IMR-90 (cell line): ENCODE data around the gene TBC1D9.

Experiments
- CEBPB ChIP-seq: IDR thresholded peaks from 2 replicates; pipeline ENCODE4 v1.6.1; 2012; ENCODE audit warnings: low read depth, low read length, improper control_type of control experiment
- CHD1 ChIP-seq: IDR thresholded peaks from 2 replicates; pipeline ENCODE4 v1.6.1; 2012; ENCODE audit warnings: low read depth, low read length, improper control_type of control experiment
- MAFK ChIP-seq: IDR thresholded peaks from 2 replicates; pipeline ENCODE4 v1.6.1; 2012; ENCODE audit warnings: low read depth, low read length, improper control_type of control experiment
- MAZ ChIP-seq: IDR thresholded peaks from 2 replicates; pipeline ENCODE4 v1.6.1; 2012; ENCODE audit warnings: low read depth, mild to moderate bottlenecking, low read length, improper control_type of control experiment, moderate library complexity, borderline replicate concordance
- POLR2A ChIP-seq: IDR thresholded peaks from 2 replicates; pipeline ENCODE4 v1.6.1; 2012; ENCODE audit warnings: mild to moderate bottlenecking, low read depth, low read length
- RAD21 ChIP-seq: IDR thresholded peaks from 2 replicates; pipeline ENCODE4 v1.6.1; 2012; ENCODE audit warnings: low read length, improper control_type of control experiment
- RCOR1 ChIP-seq: IDR thresholded peaks from 2 replicates; pipeline ENCODE4 v1.6.1; 2012; ENCODE audit warnings: mild to moderate bottlenecking, low read length, improper control_type of control experiment; ENCODE audit not compliant: insufficient replicate concordance
- RFX5 ChIP-seq: IDR thresholded peaks from 2 replicates; pipeline ENCODE4 v1.8.0; 2012; ENCODE audit warnings: low read depth, mild to moderate bottlenecking, low read length, moderate library complexity
- SMC3 ChIP-seq: fragments of 150-350 bp; IDR thresholded peaks from 2 replicates; pipeline ENCODE4 v1.6.1; 2016; ENCODE audit warnings: low read depth, mild to moderate bottlenecking, antibody characterized with exemption, low read length, moderate library complexity
- TF ChIP-seq, protein P1 (sequence below): conservative IDR thresholded peaks from 2 replicates; pipeline ENCODE4 v1.5.1; 2012; ENCODE audit warnings: mild to moderate bottlenecking, low read depth, low read length, improper control_type of control experiment

GRCh38 chr4:140659943-140660700 lies 96.1 kb downstream of the TBC1D9 start:
- TF ChIP-seq, protein P1, sequence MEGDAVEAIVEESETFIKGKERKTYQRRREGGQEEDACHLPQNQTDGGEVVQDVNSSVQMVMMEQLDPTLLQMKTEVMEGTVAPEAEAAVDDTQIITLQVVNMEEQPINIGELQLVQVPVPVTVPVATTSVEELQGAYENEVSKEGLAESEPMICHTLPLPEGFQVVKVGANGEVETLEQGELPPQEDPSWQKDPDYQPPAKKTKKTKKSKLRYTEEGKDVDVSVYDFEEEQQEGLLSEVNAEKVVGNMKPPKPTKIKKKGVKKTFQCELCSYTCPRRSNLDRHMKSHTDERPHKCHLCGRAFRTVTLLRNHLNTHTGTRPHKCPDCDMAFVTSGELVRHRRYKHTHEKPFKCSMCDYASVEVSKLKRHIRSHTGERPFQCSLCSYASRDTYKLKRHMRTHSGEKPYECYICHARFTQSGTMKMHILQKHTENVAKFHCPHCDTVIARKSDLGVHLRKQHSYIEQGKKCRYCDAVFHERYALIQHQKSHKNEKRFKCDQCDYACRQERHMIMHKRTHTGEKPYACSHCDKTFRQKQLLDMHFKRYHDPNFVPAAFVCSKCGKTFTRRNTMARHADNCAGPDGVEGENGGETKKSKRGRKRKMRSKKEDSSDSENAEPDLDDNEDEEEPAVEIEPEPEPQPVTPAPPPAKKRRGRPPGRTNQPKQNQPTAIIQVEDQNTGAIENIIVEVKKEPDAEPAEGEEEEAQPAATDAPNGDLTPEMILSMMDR: no peak
- TF ChIP-seq POLR2A (no peak), SMC3 (no peak), RAD21 (no peak), CEBPB (no peak), RFX5 (no peak), RCOR1 (no peak), MAZ (no peak), MAFK (no peak), CHD1 (no peak)
